Transverse colon (tissue), 3 donors: ENCODE results near the gene DDHD1.

Experiments
- EP300 ChIP-seq: sonication (generic); formaldehyde crosslinking; IDR thresholded peaks from one replicate; pipeline ENCODE4 v1.6.1; 2017; ENCODE audit warnings: antibody characterized with exemption, low read depth
- POLR2A ChIP-seq: fragments of 450-650 bp; IDR thresholded peaks from one replicate; pipeline ENCODE4 v1.6.1; 2016; ENCODE audit warnings: antibody characterized with exemption, mild to moderate bottlenecking, moderate library complexity
- TF ChIP-seq, protein P1 (sequence below), 5 experiments: fragments of 200-600 bp in 3 of 5; fragments of 450-650 bp in 2 of 5; sonication (generic) in 3 of 5; IDR thresholded peaks; 1 replicate in 2 of 5; 2 replicates in 3 of 5; pipeline ENCODE4 v1.5.1; 2016 to 2017; ENCODE audit warnings: antibody characterized with exemption in 5 of 5, inconsistent platforms in 3 of 5, mild to moderate bottlenecking in 2 of 5, moderate library complexity in 1 of 5

DNA sequence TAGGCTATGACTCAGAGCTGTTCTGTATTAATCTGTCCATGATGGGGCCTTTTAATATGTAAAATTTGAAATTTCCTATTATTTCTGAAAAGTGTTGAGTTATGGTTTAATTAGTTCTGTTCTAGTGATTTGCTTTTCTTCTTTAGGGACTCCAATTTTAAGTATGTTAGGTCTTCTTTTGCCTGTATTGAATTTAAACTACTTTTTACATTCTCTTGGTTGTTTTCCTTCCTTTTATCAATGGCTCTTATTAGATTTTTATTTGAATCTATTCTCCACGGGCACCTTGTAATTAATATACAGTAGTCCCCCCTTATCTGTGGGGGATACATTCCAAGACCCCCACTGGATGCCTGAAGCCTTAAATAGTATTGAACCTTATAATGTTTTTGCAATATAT is 46.4 kb downstream of the DDHD1 start:
- TF ChIP-seq, protein P1, sequence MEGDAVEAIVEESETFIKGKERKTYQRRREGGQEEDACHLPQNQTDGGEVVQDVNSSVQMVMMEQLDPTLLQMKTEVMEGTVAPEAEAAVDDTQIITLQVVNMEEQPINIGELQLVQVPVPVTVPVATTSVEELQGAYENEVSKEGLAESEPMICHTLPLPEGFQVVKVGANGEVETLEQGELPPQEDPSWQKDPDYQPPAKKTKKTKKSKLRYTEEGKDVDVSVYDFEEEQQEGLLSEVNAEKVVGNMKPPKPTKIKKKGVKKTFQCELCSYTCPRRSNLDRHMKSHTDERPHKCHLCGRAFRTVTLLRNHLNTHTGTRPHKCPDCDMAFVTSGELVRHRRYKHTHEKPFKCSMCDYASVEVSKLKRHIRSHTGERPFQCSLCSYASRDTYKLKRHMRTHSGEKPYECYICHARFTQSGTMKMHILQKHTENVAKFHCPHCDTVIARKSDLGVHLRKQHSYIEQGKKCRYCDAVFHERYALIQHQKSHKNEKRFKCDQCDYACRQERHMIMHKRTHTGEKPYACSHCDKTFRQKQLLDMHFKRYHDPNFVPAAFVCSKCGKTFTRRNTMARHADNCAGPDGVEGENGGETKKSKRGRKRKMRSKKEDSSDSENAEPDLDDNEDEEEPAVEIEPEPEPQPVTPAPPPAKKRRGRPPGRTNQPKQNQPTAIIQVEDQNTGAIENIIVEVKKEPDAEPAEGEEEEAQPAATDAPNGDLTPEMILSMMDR (IDR thresholded peaks at IDR 0.05), result no peak
- TF ChIP-seq POLR2A, result no peak
- TF ChIP-seq EP300, result no peak
